ENCODE results near the gene ECI2. TPM values are rescaled to one million over a fixed set of nuclear protein-coding genes. Genes with fewer than 3 reads are reported as not detected.

Gene ECI2
- total and polyA plus RNA-seq, 2 of the 13 experiments (the other 11 are each of a cell fraction or from before 2014, with no cell fraction given), result 78.5 to 228 TPM

DNA sequence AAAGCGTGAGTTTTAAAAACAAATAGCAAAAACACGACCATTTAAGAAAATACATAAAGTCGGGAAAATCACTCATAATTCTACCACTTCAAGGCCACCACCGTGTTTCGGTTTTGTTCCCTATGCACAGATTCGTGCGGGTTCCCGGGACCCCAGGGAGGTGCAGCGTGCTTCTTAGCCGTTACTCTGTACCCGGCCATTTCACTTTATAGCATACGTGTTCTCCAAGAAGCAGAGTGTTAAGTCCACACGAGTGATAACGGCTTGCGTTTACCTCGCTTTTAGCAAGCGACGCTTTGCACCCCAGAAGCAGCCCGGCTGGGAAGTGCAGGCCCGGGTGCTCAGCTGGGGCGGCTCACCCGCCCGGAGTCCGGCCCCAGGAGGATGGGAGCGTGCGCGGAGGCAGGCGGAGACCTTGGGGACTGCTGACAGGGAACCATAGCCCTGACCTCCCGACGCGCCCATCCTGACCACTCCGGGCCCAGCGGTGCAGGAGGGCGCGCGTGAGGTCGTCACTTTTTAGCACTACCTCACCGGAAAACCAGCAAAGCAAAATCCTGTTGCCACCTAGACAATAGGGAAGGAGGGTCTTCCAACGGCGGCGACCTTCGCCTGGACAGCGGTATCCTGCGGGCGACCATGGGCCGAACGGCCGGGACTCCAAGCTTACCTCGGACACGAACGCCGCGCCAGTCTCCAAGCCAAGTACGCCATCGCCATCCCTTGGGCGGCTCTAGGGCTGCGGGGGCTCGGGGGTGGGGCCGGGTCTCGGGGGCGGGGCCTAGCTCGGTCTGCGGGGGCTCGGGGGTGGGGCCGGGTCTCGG is at the start of gene ECI2 (continued):
- peak; percentile 89 for TF ChIP-seq SALL1 (CRISPR knock-in tag; IDR thresholded peaks at IDR 0.05)
- TF ChIP-seq, protein P1, sequence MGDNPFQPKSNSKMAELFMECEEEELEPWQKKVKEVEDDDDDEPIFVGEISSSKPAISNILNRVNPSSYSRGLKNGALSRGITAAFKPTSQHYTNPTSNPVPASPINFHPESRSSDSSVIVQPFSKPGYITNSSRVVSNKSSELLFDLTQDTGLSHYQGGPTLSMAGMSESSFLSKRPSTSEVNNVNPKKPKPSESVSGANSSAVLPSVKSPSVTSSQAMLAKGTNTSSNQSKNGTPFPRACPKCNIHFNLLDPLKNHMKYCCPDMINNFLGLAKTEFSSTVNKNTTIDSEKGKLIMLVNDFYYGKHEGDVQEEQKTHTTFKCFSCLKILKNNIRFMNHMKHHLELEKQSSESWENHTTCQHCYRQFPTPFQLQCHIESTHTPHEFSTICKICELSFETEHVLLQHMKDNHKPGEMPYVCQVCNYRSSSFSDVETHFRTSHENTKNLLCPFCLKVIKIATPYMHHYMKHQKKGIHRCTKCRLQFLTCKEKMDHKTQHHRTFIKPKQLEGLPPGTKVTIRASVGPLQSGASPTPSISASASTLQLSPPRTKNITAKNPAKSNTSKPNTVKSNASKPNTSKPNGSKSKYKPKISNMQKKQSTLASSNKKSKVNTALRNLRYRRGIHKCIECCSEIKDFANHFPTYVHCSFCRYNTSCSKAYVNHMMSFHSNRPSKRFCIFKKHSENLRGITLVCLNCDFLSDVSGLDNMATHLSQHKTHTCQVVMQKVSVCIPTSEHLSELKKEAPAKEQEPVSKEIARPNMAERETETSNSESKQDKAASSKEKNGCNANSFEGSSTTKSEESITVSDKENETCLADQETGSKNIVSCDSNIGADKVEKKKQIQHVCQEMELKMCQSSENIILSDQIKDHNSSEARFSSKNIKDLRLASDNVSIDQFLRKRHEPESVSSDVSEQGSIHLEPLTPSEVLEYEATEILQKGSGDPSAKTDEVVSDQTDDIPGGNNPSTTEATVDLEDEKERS (CRISPR knock-in tag; IDR thresholded peaks at IDR 0.05), result peak; percentile 71
- no peak for TF ChIP-seq ZNF652 (CRISPR knock-in tag; IDR thresholded peaks at IDR 0.05; ENCODE audit: borderline replicate concordance, low read depth)
- TF ChIP-seq, protein P2, sequence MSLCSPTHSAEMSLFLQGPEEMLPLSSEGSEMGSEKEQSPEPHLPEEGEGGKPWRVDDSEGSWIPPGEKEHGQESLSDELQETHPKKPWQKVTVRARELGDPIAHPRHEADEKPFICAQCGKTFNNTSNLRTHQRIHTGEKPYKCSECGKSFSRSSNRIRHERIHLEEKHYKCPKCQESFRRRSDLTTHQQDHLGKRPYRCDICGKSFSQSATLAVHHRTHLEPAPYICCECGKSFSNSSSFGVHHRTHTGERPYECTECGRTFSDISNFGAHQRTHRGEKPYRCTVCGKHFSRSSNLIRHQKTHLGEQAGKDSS (CRISPR knock-in tag; IDR thresholded peaks at IDR 0.05; ENCODE audit: borderline replicate concordance, low read depth), result peak; percentile 70; the same call in 1 of the 2 replicates
- TF ChIP-seq ZNF746 (CRISPR knock-in tag; IDR thresholded peaks at IDR 0.05), result 0 out of 2 replicates have a peak, but pooled peaks have one; percentile 35
- no peak for TF ChIP-seq ZNF780A (CRISPR knock-in tag; IDR thresholded peaks at IDR 0.05)
- no peak for TF ChIP-seq JARID2 (CRISPR knock-in tag; IDR thresholded peaks at IDR 0.05; ENCODE audit: insufficient replicate concordance)
- TF ChIP-seq TBP (CRISPR knock-in tag; IDR thresholded peaks at IDR 0.05), result no peak
- peak; percentile 55; the same call in 1 of the 2 replicates for TF ChIP-seq FOXJ3 (CRISPR knock-in tag; IDR thresholded peaks at IDR 0.05; ENCODE audit: borderline replicate concordance)
- TF ChIP-seq ZNF329 (CRISPR knock-in tag; IDR thresholded peaks at IDR 0.05; ENCODE audit: low read depth), result no peak; the same call in 1 of the 2 replicates
- TF ChIP-seq, protein P3, sequence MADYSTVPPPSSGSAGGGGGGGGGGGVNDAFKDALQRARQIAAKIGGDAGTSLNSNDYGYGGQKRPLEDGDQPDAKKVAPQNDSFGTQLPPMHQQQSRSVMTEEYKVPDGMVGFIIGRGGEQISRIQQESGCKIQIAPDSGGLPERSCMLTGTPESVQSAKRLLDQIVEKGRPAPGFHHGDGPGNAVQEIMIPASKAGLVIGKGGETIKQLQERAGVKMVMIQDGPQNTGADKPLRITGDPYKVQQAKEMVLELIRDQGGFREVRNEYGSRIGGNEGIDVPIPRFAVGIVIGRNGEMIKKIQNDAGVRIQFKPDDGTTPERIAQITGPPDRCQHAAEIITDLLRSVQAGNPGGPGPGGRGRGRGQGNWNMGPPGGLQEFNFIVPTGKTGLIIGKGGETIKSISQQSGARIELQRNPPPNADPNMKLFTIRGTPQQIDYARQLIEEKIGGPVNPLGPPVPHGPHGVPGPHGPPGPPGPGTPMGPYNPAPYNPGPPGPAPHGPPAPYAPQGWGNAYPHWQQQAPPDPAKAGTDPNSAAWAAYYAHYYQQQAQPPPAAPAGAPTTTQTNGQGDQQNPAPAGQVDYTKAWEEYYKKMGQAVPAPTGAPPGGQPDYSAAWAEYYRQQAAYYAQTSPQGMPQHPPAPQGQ (CRISPR knock-in tag; IDR thresholded peaks at IDR 0.05; ENCODE audit: borderline replicate concordance), result no peak
- 0 out of 2 replicates have a peak, but pooled peaks have one; percentile 16 for TF ChIP-seq ZNF614 (CRISPR knock-in tag; IDR thresholded peaks at IDR 0.05; ENCODE audit: borderline replicate concordance)
- TF ChIP-seq ZNF567 (CRISPR knock-in tag; IDR thresholded peaks at IDR 0.05; ENCODE audit: borderline replicate concordance), result no peak; the same call in 1 of the 2 replicates
- peak; percentile 32 for TF ChIP-seq SKI (IDR thresholded peaks at IDR 0.05; ENCODE audit: partially characterized antibody)
- peak; percentile 91 for TF ChIP-seq TAF1 (CRISPR knock-in tag; IDR thresholded peaks at IDR 0.05)
- no peak; the same call in 1 of the 2 replicates for TF ChIP-seq ETV5 (CRISPR knock-in tag; IDR thresholded peaks at IDR 0.05; ENCODE audit: borderline replicate concordance)
- TF ChIP-seq, protein P4, sequence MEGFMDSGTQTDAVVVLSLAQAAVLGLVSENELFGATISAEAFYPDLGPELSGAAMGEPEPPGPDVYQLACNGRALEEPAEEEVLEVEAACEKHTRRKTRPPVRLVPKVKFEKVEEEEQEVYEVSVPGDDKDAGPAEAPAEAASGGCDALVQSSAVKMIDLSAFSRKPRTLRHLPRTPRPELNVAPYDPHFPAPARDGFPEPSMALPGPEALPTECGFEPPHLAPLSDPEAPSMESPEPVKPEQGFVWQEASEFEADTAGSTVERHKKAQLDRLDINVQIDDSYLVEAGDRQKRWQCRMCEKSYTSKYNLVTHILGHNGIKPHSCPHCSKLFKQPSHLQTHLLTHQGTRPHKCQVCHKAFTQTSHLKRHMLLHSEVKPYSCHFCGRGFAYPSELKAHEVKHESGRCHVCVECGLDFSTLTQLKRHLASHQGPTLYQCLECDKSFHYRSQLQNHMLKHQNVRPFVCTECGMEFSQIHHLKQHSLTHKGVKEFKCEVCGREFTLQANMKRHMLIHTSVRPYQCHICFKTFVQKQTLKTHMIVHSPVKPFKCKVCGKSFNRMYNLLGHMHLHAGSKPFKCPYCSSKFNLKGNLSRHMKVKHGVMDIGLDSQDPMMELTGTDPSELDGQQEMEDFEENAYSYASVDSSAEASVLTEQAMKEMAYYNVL (CRISPR knock-in tag; IDR thresholded peaks at IDR 0.05; ENCODE audit: borderline replicate concordance), result 0 out of 2 replicates have a peak, but pooled peaks have one; percentile 53
- TF ChIP-seq, protein P5, sequence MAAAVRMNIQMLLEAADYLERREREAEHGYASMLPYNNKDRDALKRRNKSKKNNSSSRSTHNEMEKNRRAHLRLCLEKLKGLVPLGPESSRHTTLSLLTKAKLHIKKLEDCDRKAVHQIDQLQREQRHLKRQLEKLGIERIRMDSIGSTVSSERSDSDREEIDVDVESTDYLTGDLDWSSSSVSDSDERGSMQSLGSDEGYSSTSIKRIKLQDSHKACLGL (CRISPR knock-in tag; IDR thresholded peaks at IDR 0.05), result peak; percentile 85

Data from HepG2 (cell line).